ENCODE results near the gene FSTL4. TPM values are rescaled to one million over a fixed set of nuclear protein-coding genes. Genes with fewer than 3 reads are reported as not detected.

FSTL4 gene
- total and polyA plus RNA-seq, 2 donors: 0.99 to 1.2 TPM

- 99% methylated on average over 3 of the region's 3 CpGs for WGBS
- H3K4me1 ChIP-seq (ENCODE audit: control insufficient read depth in 2 of 2, insufficient read depth in 2 of 2, low read length in 2 of 2): no peaks in the 10 kb centered on the region
- no peaks in the 10 kb centered on the region for H3K9me3 ChIP-seq (ENCODE audit: control insufficient read depth in 2 of 2, insufficient read depth in 1 of 2, low read length in 1 of 2)
- peaks cover 0 to 3% of the 10 kb centered on the region in 2 donors for H3K27me3 ChIP-seq (ENCODE audit: control insufficient read depth in 2 of 2, insufficient read depth in 1 of 2, low read length in 1 of 2)
- no peak overlapping the region for H3K4me3 ChIP-seq (ENCODE audit: low read length in 2 of 2)
- H3K27ac ChIP-seq (ENCODE audit: low read depth in 1 of 2, low read length in 1 of 2): no peak overlapping the region
- H3K36me3 ChIP-seq (ENCODE audit: control insufficient read depth in 2 of 2, insufficient read depth in 2 of 2, low read length in 1 of 2): no peaks in the 10 kb centered on the region
- DNase-seq (ENCODE audit: low read depth in 6 of 9, low spot score in 9 of 9): no peak
Measured at GRCh38 chr5:133508845-133509741, 103.2 kb downstream of the FSTL4 start.

- Histone ChIP-seq H3K36me3 (ENCODE audit: control insufficient read depth in 2 of 2, insufficient read depth in 2 of 2, low read length in 1 of 2) (no peaks in the 10 kb centered on the region), H3K4me1 (ENCODE audit: control insufficient read depth in 2 of 2, insufficient read depth in 2 of 2, low read length in 2 of 2) (no peaks in the 10 kb centered on the region), H3K27me3 (ENCODE audit: control insufficient read depth in 2 of 2, insufficient read depth in 1 of 2, low read length in 1 of 2) (peaks cover 0 to 3% of the 10 kb centered on the region in 2 donors), H3K9me3 (ENCODE audit: control insufficient read depth in 2 of 2, insufficient read depth in 1 of 2, low read length in 1 of 2) (no peaks in the 10 kb centered on the region), H3K4me3 (ENCODE audit: low read length in 2 of 2) (no peak overlapping the region), H3K27ac (ENCODE audit: low read depth in 1 of 2, low read length in 1 of 2) (no peak overlapping the region)
- 97% methylated on average over 5 of the region's 5 CpGs for WGBS
- no peak for DNase-seq (ENCODE audit: low read depth in 6 of 9, low spot score in 9 of 9)
Measured at GRCh38 chr5:133508331-133508730, 104.0 kb downstream of the FSTL4 start.

GRCh38 chr5:133506181-133506580 lies 106.2 kb downstream of the FSTL4 start:
- 81% methylated on average over 5 of the region's 5 CpGs for WGBS
- no peak overlapping the region for H3K27ac ChIP-seq (ENCODE audit: low read depth in 1 of 2, low read length in 1 of 2)
- no peaks in the 10 kb centered on the region for H3K36me3 ChIP-seq (ENCODE audit: control insufficient read depth in 2 of 2, insufficient read depth in 2 of 2, low read length in 1 of 2)
- peaks cover 0 to 4% of the 10 kb centered on the region in 2 donors for H3K27me3 ChIP-seq (ENCODE audit: control insufficient read depth in 2 of 2, insufficient read depth in 1 of 2, low read length in 1 of 2)
- no peak for DNase-seq (ENCODE audit: low read depth in 6 of 9, low spot score in 9 of 9)
- H3K9me3 ChIP-seq (ENCODE audit: control insufficient read depth in 2 of 2, insufficient read depth in 1 of 2, low read length in 1 of 2): no peaks in the 10 kb centered on the region
- H3K4me3 ChIP-seq (ENCODE audit: low read length in 2 of 2): no peak overlapping the region
- H3K4me1 ChIP-seq (ENCODE audit: control insufficient read depth in 2 of 2, insufficient read depth in 2 of 2, low read length in 2 of 2): no peaks in the 10 kb centered on the region

GRCh38 chr5:133503511-133503910 lies 108.8 kb downstream of the FSTL4 start:
- Histone ChIP-seq H3K4me1 (ENCODE audit: control insufficient read depth in 2 of 2, insufficient read depth in 2 of 2, low read length in 2 of 2) (no peaks in the 10 kb centered on the region), H3K4me3 (ENCODE audit: low read length in 2 of 2) (no peak overlapping the region), H3K27ac (ENCODE audit: low read depth in 1 of 2, low read length in 1 of 2) (no peak overlapping the region), H3K36me3 (ENCODE audit: control insufficient read depth in 2 of 2, insufficient read depth in 2 of 2, low read length in 1 of 2) (no peaks in the 10 kb centered on the region), H3K27me3 (ENCODE audit: control insufficient read depth in 2 of 2, insufficient read depth in 1 of 2, low read length in 1 of 2) (peaks cover 0 to 4% of the 10 kb centered on the region in 2 donors), H3K9me3 (ENCODE audit: control insufficient read depth in 2 of 2, insufficient read depth in 1 of 2, low read length in 1 of 2) (no peaks in the 10 kb centered on the region)
- DNase-seq (ENCODE audit: low read depth in 6 of 9, low spot score in 9 of 9): no peak
- WGBS: 95% methylated on average over 1 of the region's 1 CpG

GRCh38 chr5:133499895-133500294 lies 112.4 kb downstream of the FSTL4 start:
- Histone ChIP-seq H3K4me1 (ENCODE audit: control insufficient read depth in 2 of 2, insufficient read depth in 2 of 2, low read length in 2 of 2) (no peaks in the 10 kb centered on the region), H3K9me3 (ENCODE audit: control insufficient read depth in 2 of 2, insufficient read depth in 1 of 2, low read length in 1 of 2) (no peaks in the 10 kb centered on the region), H3K36me3 (ENCODE audit: control insufficient read depth in 2 of 2, insufficient read depth in 2 of 2, low read length in 1 of 2) (no peaks in the 10 kb centered on the region), H3K27ac (ENCODE audit: low read depth in 1 of 2, low read length in 1 of 2) (no peak overlapping the region), H3K27me3 (ENCODE audit: control insufficient read depth in 2 of 2, insufficient read depth in 1 of 2, low read length in 1 of 2) (peaks cover 0 to 6% of the 10 kb centered on the region in 2 donors), H3K4me3 (ENCODE audit: low read length in 2 of 2) (no peak overlapping the region)
- 98% methylated on average over 5 of the region's 5 CpGs for WGBS
- DNase-seq (ENCODE audit: low read depth in 6 of 9, low spot score in 9 of 9): no peak

- H3K9me3 ChIP-seq (ENCODE audit: control insufficient read depth in 2 of 2, insufficient read depth in 1 of 2, low read length in 1 of 2): no peaks in the 10 kb centered on the region
- 91% methylated on average over 6 of the region's 6 CpGs for WGBS
- no peaks in the 10 kb centered on the region for H3K36me3 ChIP-seq (ENCODE audit: control insufficient read depth in 2 of 2, insufficient read depth in 2 of 2, low read length in 1 of 2)
- no peak for DNase-seq (ENCODE audit: low read depth in 6 of 9, low spot score in 9 of 9)
- H3K4me1 ChIP-seq (ENCODE audit: control insufficient read depth in 2 of 2, insufficient read depth in 2 of 2, low read length in 2 of 2): no peaks in the 10 kb centered on the region
- H3K4me3 ChIP-seq (ENCODE audit: low read length in 2 of 2): no peak overlapping the region
- H3K27ac ChIP-seq (ENCODE audit: low read depth in 1 of 2, low read length in 1 of 2): no peak overlapping the region
- H3K27me3 ChIP-seq (ENCODE audit: control insufficient read depth in 2 of 2, insufficient read depth in 1 of 2, low read length in 1 of 2): peaks cover 0 to 6% of the 10 kb centered on the region in 2 donors
Measured at GRCh38 chr5:133497608-133498348, 114.6 kb downstream of the FSTL4 start.

GRCh38 chr5:133496631-133497030 lies 115.7 kb downstream of the FSTL4 start:
- no peak overlapping the region for H3K4me3 ChIP-seq (ENCODE audit: low read length in 2 of 2)
- WGBS: 96% methylated on average over 7 of the region's 7 CpGs
- H3K4me1 ChIP-seq (ENCODE audit: control insufficient read depth in 2 of 2, insufficient read depth in 2 of 2, low read length in 2 of 2): no peaks in the 10 kb centered on the region
- H3K36me3 ChIP-seq (ENCODE audit: control insufficient read depth in 2 of 2, insufficient read depth in 2 of 2, low read length in 1 of 2): no peaks in the 10 kb centered on the region
- peaks cover 0 to 4% of the 10 kb centered on the region in 2 donors for H3K27me3 ChIP-seq (ENCODE audit: control insufficient read depth in 2 of 2, insufficient read depth in 1 of 2, low read length in 1 of 2)
- DNase-seq (ENCODE audit: low read depth in 6 of 9, low spot score in 9 of 9): no peak
- H3K9me3 ChIP-seq (ENCODE audit: control insufficient read depth in 2 of 2, insufficient read depth in 1 of 2, low read length in 1 of 2): no peaks in the 10 kb centered on the region
- H3K27ac ChIP-seq (ENCODE audit: low read depth in 1 of 2, low read length in 1 of 2): no peak overlapping the region

GRCh38 chr5:133494923-133495246 lies 117.5 kb downstream of the FSTL4 start:
- Histone ChIP-seq H3K36me3 (ENCODE audit: control insufficient read depth in 2 of 2, insufficient read depth in 2 of 2, low read length in 1 of 2) (no peaks in the 10 kb centered on the region), H3K4me3 (ENCODE audit: low read length in 2 of 2) (no peak overlapping the region), H3K27me3 (ENCODE audit: control insufficient read depth in 2 of 2, insufficient read depth in 1 of 2, low read length in 1 of 2) (peaks cover 0 to 4% of the 10 kb centered on the region in 2 donors), H3K4me1 (ENCODE audit: control insufficient read depth in 2 of 2, insufficient read depth in 2 of 2, low read length in 2 of 2) (no peaks in the 10 kb centered on the region), H3K27ac (ENCODE audit: low read depth in 1 of 2, low read length in 1 of 2) (no peak overlapping the region), H3K9me3 (ENCODE audit: control insufficient read depth in 2 of 2, insufficient read depth in 1 of 2, low read length in 1 of 2) (no peaks in the 10 kb centered on the region)
- WGBS: 94% methylated on average over 8 of the region's 8 CpGs
- DNase-seq (ENCODE audit: low read depth in 6 of 9, low spot score in 9 of 9): no peak

GRCh38 chr5:133494232-133494922 lies 118.0 kb downstream of the FSTL4 start:
- no peak overlapping the region for H3K27ac ChIP-seq (ENCODE audit: low read depth in 1 of 2, low read length in 1 of 2)
- peaks cover 0 to 4% of the 10 kb centered on the region in 2 donors for H3K27me3 ChIP-seq (ENCODE audit: control insufficient read depth in 2 of 2, insufficient read depth in 1 of 2, low read length in 1 of 2)
- H3K4me3 ChIP-seq (ENCODE audit: low read length in 2 of 2): no peak overlapping the region
- no peaks in the 10 kb centered on the region for H3K36me3 ChIP-seq (ENCODE audit: control insufficient read depth in 2 of 2, insufficient read depth in 2 of 2, low read length in 1 of 2)
- no peaks in the 10 kb centered on the region for H3K4me1 ChIP-seq (ENCODE audit: control insufficient read depth in 2 of 2, insufficient read depth in 2 of 2, low read length in 2 of 2)
- no peaks in the 10 kb centered on the region for H3K9me3 ChIP-seq (ENCODE audit: control insufficient read depth in 2 of 2, insufficient read depth in 1 of 2, low read length in 1 of 2)
- WGBS: 92% methylated on average over 6 of the region's 6 CpGs
- DNase-seq (ENCODE audit: low read depth in 6 of 9, low spot score in 9 of 9): no peak

All from thymus (tissue), 11 donors.